Measurements from ENCODE around the gene MAMDC4. TPM values are rescaled to one million over a fixed set of nuclear protein-coding genes. Genes with fewer than 3 reads are reported as not detected.
"Not testable (repeated sequence)": the region's sequence is repeated elsewhere in the genome, so short reads cannot be mapped to it uniquely, and the experiment has no call there.

Gene MAMDC4
- total RNA-seq, 4 donors from 2014 or later: 0.89 to 1.4 (median 1.4) TPM

- no peak for DNase-seq (ENCODE audit: low spot score in 2 of 2)
- peak overlapping the region; percentile 90 for H3K4me3 ChIP-seq (ENCODE audit: low read depth, poor library complexity, severe bottlenecking)
- no peak for TF ChIP-seq POLR2A (IDR thresholded peaks at IDR 0.05)
- TF ChIP-seq CTCF (IDR thresholded peaks at IDR 0.05): no peak
- intact Hi-C loops (cut with DNase I; ENCODE audit: low total_unique reads): no loop called here
- 0 to 2% methylated on average over 6 to 16 of the region's 20 CpGs for WGBS, 2 donors
These were observed 13.6 kb downstream of the MAMDC4 start for GRCh38 chr9:136865768-136866103.

- WGBS, 2 donors: 83 to 88% methylated on average over 29 of the region's 29 CpGs
- intact Hi-C loops (cut with DNase I; ENCODE audit: low total_unique reads): not testable (repeated sequence)
- peak in 1 of 2 donors; percentile 84 for DNase-seq (ENCODE audit: low spot score in 2 of 2)
- H3K4me3 ChIP-seq (ENCODE audit: low read depth, poor library complexity, severe bottlenecking): peak overlapping the region; percentile 32
These were observed 14.8 kb downstream of the MAMDC4 start for GRCh38 chr9:136866898-136867421.

DNA sequence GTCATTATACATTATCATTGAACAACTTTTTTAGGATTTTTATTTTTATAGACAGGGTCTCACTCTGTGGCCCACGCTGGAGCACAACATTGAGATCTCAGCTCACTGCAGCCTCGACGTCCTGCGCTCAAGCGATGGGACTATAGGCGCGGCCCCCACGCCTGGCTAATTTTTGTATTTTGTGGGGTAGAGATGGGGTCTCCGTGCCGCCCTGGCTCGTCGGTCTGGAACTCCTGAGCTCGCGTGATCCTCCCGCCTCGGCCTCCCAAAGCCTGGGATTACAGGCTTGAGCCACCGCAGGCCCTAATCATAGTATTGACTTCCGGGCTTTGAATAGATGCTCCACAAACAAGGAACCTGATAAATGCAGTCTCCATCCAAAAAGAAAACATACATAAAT is 15.3 kb downstream of the MAMDC4 start:
- intact Hi-C loops (cut with DNase I; ENCODE audit: low total_unique reads): no loop called here
- no peak for DNase-seq (ENCODE audit: low spot score in 2 of 2)
- WGBS, 2 donors: 97 to 98% methylated on average over 18 of the region's 18 CpGs
- no peak overlapping the region for H3K4me3 ChIP-seq (ENCODE audit: low read depth, poor library complexity, severe bottlenecking)
- TF ChIP-seq POLR2A (IDR thresholded peaks at IDR 0.05) (no peak), CTCF (IDR thresholded peaks at IDR 0.05) (no peak)

DNA sequence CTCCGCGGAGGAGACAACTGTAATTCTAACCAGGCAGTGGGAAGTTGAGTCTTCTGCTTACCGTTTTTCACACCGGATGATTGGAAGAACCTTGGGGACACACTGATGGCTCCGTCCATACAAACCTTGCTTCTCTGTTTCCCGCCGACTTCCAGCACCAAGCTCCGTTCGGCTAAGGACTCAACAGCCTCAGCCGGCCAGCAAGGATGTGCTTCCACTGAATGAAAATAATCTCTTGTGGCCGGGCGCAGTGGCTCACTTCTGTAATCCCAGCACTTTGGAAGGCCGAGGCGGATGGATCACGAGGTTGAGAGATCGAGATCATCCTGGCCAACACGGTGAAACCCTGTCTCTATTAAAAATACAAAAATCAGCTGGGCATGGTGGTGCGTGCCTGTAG is 15.8 kb downstream of the MAMDC4 start:
- TF ChIP-seq POLR2A (IDR thresholded peaks at IDR 0.05) (no peak), CTCF (IDR thresholded peaks at IDR 0.05) (no peak)
- 97% methylated on average over 18 of the region's 18 CpGs for WGBS, 2 donors
- peak in 1 of 2 donors; percentile 82 for DNase-seq (ENCODE audit: low spot score in 2 of 2)
- H3K4me3 ChIP-seq (ENCODE audit: low read depth, poor library complexity, severe bottlenecking): no peak overlapping the region
- intact Hi-C loops (cut with DNase I; ENCODE audit: low total_unique reads): no loop called here

DNA sequence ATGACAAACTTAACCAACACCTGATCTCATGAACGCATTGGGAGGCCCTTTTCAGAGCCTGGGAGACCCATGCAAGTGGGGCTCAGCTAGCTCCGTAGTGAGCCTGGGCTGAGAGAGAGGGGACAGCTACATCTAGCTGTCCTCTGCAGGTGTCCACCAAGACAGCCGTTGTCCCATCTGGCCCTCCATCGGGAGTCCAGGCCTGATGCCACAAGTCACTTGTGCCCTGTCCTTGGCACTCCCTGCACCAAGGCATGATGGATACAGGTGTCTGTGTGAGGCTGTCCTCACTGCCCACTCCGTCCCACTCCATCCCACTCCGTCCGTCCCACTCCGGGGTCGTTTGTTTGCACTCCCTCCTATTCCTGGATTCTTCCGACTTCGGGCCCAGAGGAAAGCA is 16.5 kb downstream of the MAMDC4 start:
- 91 to 95% methylated on average over 11 of the region's 11 CpGs for WGBS, 2 donors
- no peak overlapping the region for H3K4me3 ChIP-seq (ENCODE audit: low read depth, poor library complexity, severe bottlenecking)
- intact Hi-C loops (cut with DNase I; ENCODE audit: low total_unique reads): no loop called here
- DNase-seq (ENCODE audit: low spot score in 2 of 2): no peak
- TF ChIP-seq CTCF (IDR thresholded peaks at IDR 0.05) (no peak), POLR2A (IDR thresholded peaks at IDR 0.05) (no peak)

- 61 to 63% methylated on average over 2 of the region's 2 CpGs for WGBS, 2 donors
- H3K4me3 ChIP-seq (ENCODE audit: low read depth, poor library complexity, severe bottlenecking); DNase-seq (ENCODE audit: low spot score in 2 of 2); intact Hi-C loops (cut with DNase I; ENCODE audit: low total_unique reads): not testable (repeated sequence)
These were observed 17.5 kb downstream of the MAMDC4 start for GRCh38 chr9:136869611-136870010.

- 93 to 96% methylated on average over 6 of the region's 6 CpGs for WGBS, 2 donors
- no peak for DNase-seq (ENCODE audit: low spot score in 2 of 2)
- no peak overlapping the region for H3K4me3 ChIP-seq (ENCODE audit: low read depth, poor library complexity, severe bottlenecking)
- no peak for TF ChIP-seq POLR2A (IDR thresholded peaks at IDR 0.05)
- no peak for TF ChIP-seq CTCF (IDR thresholded peaks at IDR 0.05)
- intact Hi-C loops (cut with DNase I; ENCODE audit: low total_unique reads): no loop called here
These were observed 23.0 kb downstream of the MAMDC4 start for GRCh38 chr9:136875155-136875554.
